Osteoblast (primary cell): ENCODE results near the gene INHBA. TPM values are rescaled to one million over a fixed set of nuclear protein-coding genes. Genes with fewer than 3 reads are reported as not detected.
A peak's percentile ranks its signal among the peaks of the same experiment; 100 is the strongest.

ENCODE experiments used
- DNase-seq: peaks from one replicate; pipeline ENCODE4 v3.0.0; 2011; ENCODE audit warnings: low spot score, mixed read lengths; ENCODE audit not compliant: insufficient read length; ENCODE audit errors: missing footprints
- H2AFZ ChIP-seq: 2 replicates; pipeline ENCODE4 v1.6.0; 2011; ENCODE audit warnings: mild to moderate bottlenecking, low read length
- H3K27ac ChIP-seq: 2 replicates; pipeline ENCODE4 v1.5.1; 2011; ENCODE audit warnings: mild to moderate bottlenecking, low read depth, low read length, moderate library complexity
- H3K27me3 ChIP-seq: 2 replicates; pipeline ENCODE4 v1.6.0; 2012; ENCODE audit warnings: mild to moderate bottlenecking, control low read depth, inconsistent platforms, low read length, moderate library complexity; ENCODE audit not compliant: insufficient read depth
- H3K36me3 ChIP-seq: 2 replicates; pipeline ENCODE4 v1.5.1; 2011; ENCODE audit warnings: mild to moderate bottlenecking, low read length, control low read depth, moderate library complexity; ENCODE audit not compliant: insufficient read depth
- H3K4me1 ChIP-seq: 2 replicates; pipeline ENCODE4 v1.5.1; 2011; ENCODE audit warnings: mild to moderate bottlenecking, low read length, control low read depth, moderate library complexity; ENCODE audit not compliant: insufficient read depth
- H3K4me2 ChIP-seq: 2 replicates; pipeline ENCODE4 v1.6.0; 2011; ENCODE audit warnings: mild to moderate bottlenecking, low read length; ENCODE audit not compliant: insufficient read depth
- H3K4me3 ChIP-seq: fragments of 200-600 bp; sonication (generic); 3 replicates; pipeline ENCODE4 v1.5.1; 2012; ENCODE audit warnings: mild to moderate bottlenecking, low read length, inconsistent platforms; ENCODE audit not compliant: insufficient read depth
- H3K79me2 ChIP-seq: 2 replicates; pipeline ENCODE4 v1.6.0; 2012; ENCODE audit warnings: mild to moderate bottlenecking, low read length, control low read depth, inconsistent platforms; ENCODE audit not compliant: insufficient read depth
- H3K9me3 ChIP-seq: 2 replicates; pipeline ENCODE4 v1.5.1; 2011; ENCODE audit warnings: low read depth, low read length, control low read depth
- H4K20me1 ChIP-seq: 2 replicates; pipeline ENCODE4 v1.6.0; 2012; ENCODE audit warnings: mild to moderate bottlenecking, low read length, control low read depth; ENCODE audit not compliant: insufficient read depth
- CTCF ChIP-seq: IDR thresholded peaks from 2 replicates; pipeline ENCODE4 v1.5.1; 2011; ENCODE audit warnings: mild to moderate bottlenecking, low read depth, low read length, moderate library complexity; ENCODE audit errors: extremely low read depth
- total RNA-seq: library from RNA; depleted of rRNA; stranded (reverse); fragments of >200 nt; gene quantifications from 2 replicates; pipeline ENCODE4 v1.2.3, GENCODE V29; 2012

The INHBA gene
- total RNA-seq, 1 donor, result 107 TPM

DNA sequence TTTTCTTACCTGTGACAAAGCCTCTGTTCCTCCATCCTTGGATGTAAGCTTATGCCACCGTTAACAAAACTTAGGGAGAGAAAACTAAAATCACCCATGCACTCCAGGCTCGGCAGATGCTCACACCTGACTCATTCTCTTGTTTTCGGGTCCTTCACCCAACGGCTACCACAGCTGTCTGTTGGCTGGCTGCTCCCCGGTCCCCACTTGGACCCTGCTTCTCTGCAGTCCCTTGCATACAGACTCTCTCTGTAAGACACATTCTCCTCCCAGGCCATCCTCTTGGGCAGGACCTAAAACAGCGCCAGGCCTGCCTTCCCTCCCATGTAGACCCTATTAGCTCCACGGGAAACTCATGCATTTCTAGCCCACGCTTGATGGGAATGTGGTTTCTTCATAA is 12.1 kb upstream of the INHBA start:
- no peaks in the 10 kb centered on the region for H3K9me3 ChIP-seq
- H2AFZ ChIP-seq, result no peak overlapping the region
- no peaks in the 10 kb centered on the region for H3K79me2 ChIP-seq
- H4K20me1 ChIP-seq, result no peaks in the 10 kb centered on the region
- no peak for TF ChIP-seq CTCF
- H3K27me3 ChIP-seq, result no peaks in the 10 kb centered on the region
- H3K27ac ChIP-seq, result no peak overlapping the region
- peaks cover under 1% of the 10 kb centered on the region for H3K4me1 ChIP-seq
- no peak overlapping the region for H3K4me3 ChIP-seq
- H3K36me3 ChIP-seq, result no peaks in the 10 kb centered on the region
- DNase-seq, result no peak
- H3K4me2 ChIP-seq, result no peak overlapping the region

- no peaks in the 10 kb centered on the region for H4K20me1 ChIP-seq
- no peaks in the 10 kb centered on the region for H3K36me3 ChIP-seq
- peaks cover 30% of the 10 kb centered on the region for H3K4me1 ChIP-seq
- no peaks in the 10 kb centered on the region for H3K9me3 ChIP-seq
- H3K4me2 ChIP-seq, result no peak overlapping the region
- no peaks in the 10 kb centered on the region for H3K27me3 ChIP-seq
- peak; percentile 40 for TF ChIP-seq CTCF
- no peak overlapping the region for H3K27ac ChIP-seq
- H3K79me2 ChIP-seq, result peaks cover 21% of the 10 kb centered on the region
- H2AFZ ChIP-seq, result no peak overlapping the region
- no peak overlapping the region for H3K4me3 ChIP-seq
- no peak for DNase-seq
These were observed 8.6 kb upstream of the INHBA start for GRCh38 chr7:41711283-41712064.

DNA sequence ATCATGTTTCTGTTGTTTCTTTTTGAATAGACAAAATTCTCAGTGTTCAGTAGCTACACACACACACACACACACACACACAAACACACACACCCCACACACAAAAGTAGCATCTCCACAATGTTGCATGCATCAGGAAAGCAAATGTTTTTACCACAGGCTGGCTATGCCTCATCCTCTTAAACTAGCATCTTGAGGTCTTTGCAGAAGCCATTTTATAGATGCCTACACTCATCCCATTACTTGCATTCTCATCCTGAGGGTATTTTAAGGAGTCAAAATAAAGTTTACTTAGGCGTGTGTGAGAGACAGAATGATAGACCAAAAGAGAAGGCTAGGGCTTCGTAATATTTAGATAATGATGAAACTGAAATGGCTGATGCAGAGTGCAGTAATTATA is 7.9 kb upstream of the INHBA start:
- Histone ChIP-seq H3K9me3 (no peaks in the 10 kb centered on the region), H4K20me1 (no peaks in the 10 kb centered on the region), H3K4me2 (no peak overlapping the region), H3K4me1 (peaks cover 36% of the 10 kb centered on the region), H2AFZ (no peak overlapping the region), H3K36me3 (no peaks in the 10 kb centered on the region), H3K4me3 (no peak overlapping the region), H3K79me2 (peaks cover 27% of the 10 kb centered on the region), H3K27me3 (no peaks in the 10 kb centered on the region), H3K27ac (peak overlapping the region; percentile 88)
- no peak for DNase-seq
- no peak for TF ChIP-seq CTCF

DNA sequence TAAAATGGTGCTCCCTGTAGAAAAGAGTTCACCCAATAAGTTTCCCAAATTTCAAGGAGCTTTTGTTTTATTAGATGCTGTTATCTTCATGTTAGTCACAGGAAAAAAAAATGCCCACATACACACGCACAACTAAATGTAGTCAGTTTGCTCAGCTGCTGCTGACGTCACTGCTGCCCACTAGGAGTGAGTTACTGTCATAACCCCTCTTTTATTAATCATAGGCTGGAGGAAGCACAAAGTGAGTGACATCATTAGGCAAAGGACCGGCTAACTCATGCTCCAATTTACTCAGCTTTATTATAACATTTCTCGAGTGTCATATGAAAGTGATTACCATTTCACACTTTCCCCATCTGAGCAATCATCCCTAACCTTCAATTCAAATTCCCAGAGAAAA is 6.7 kb upstream of the INHBA start:
- peaks cover 42% of the 10 kb centered on the region for H3K4me1 ChIP-seq
- H3K79me2 ChIP-seq, result peaks cover 31% of the 10 kb centered on the region
- no peaks in the 10 kb centered on the region for H4K20me1 ChIP-seq
- peak overlapping the region; percentile 88 for H3K27ac ChIP-seq
- no peaks in the 10 kb centered on the region for H3K27me3 ChIP-seq
- no peak for TF ChIP-seq CTCF
- H3K36me3 ChIP-seq, result no peaks in the 10 kb centered on the region
- H3K4me2 ChIP-seq, result peak overlapping the region; percentile 14
- DNase-seq, result peak; percentile 92
- peak overlapping the region; percentile 45 for H2AFZ ChIP-seq
- no peak overlapping the region for H3K4me3 ChIP-seq
- no peaks in the 10 kb centered on the region for H3K9me3 ChIP-seq
